Spleen (tissue), 11 donors: ENCODE measurements around the gene ATP10B. TPM values are rescaled to one million over a fixed set of nuclear protein-coding genes. Genes with fewer than 3 reads are reported as not detected.

Source experiments
- DNase-seq: peaks from one replicate; pipeline ENCODE4 v3.0.0-alpha.2; 2020
- H3K27ac ChIP-seq, 8 donors: fragments of 200-600 bp; sonication (generic) in 7 of 8; 1 replicate in 4 of 8; 2 replicates in 4 of 8; pipeline versions ENCODE4 v1.5.0 to v1.8.0; 2016 to 2021; ENCODE audit warnings: inconsistent platforms in 4 of 8, mild to moderate bottlenecking in 4 of 8, moderate library complexity in 1 of 8
- H3K27me3 ChIP-seq, 7 donors: fragments of 200-600 bp; sonication (generic) in 6 of 7; replicated peaks in 1 of 7; 1 replicate in 4 of 7; 2 replicates in 3 of 7; pipeline versions ENCODE4 v1.5.0 to v1.8.0; 2016 to 2021; ENCODE audit warnings: inconsistent platforms in 3 of 7, mild to moderate bottlenecking in 1 of 7
- H3K36me3 ChIP-seq, 6 donors: fragments of 200-600 bp; sonication (generic) in 5 of 6; 1 replicate in 4 of 6; 2 replicates in 2 of 6; pipeline versions ENCODE4 v1.5.0 to v1.8.0; 2016 to 2021; ENCODE audit warnings: inconsistent platforms in 2 of 6
- H3K4me1 ChIP-seq, 6 donors: fragments of 200-600 bp; sonication (generic) in 5 of 6; 1 replicate in 3 of 6; 2 replicates in 3 of 6; pipeline versions ENCODE4 v1.5.0 to v1.8.0; 2016 to 2021; ENCODE audit warnings: inconsistent platforms in 3 of 6
- H3K4me3 ChIP-seq, 8 donors: fragments of 200-600 bp; sonication (generic) in 7 of 8; 1 replicate in 4 of 8; 2 replicates in 4 of 8; pipeline versions ENCODE4 v1.5.0 to v1.8.0; 2016 to 2021; ENCODE audit warnings: inconsistent platforms in 4 of 8, mild to moderate bottlenecking in 4 of 8, moderate library complexity in 2 of 8
- H3K9me3 ChIP-seq, 8 donors: fragments of 200-600 bp; sonication (generic) in 7 of 8; 1 replicate in 4 of 8; 2 replicates in 4 of 8; pipeline versions ENCODE4 v1.5.0 to v1.8.0; 2016 to 2021; ENCODE audit warnings: inconsistent platforms in 4 of 8
- POLR2A ChIP-seq, 3 donors: fragments of 450-650 bp; IDR thresholded peaks; one replicate each; pipeline ENCODE4 v1.5.1; 2017; ENCODE audit warnings: antibody characterized with exemption in 3 of 3, mild to moderate bottlenecking in 1 of 3
- POLR2AphosphoS5 ChIP-seq, 3 donors: sonication (generic); formaldehyde crosslinking; IDR thresholded peaks; one replicate each; pipeline ENCODE4 v1.5.1; 2017; ENCODE audit warnings: antibody characterized with exemption in 3 of 3
- WGBS, 5 donors: extraction: QIAGEN DNeasy Blood & Tissue Kit in 3 of 5; methylation state at CpG; one replicate each; pipeline versions ENCODE4 v1.1.5 to v1.1.7; 2013 to 2018; 5-methylcytosine and 5-hydroxymethylcytosine counted together
- intact Hi-C: fragments of 100-400 bp; cut with DNase I; formaldehyde crosslinking; loops from one replicate; pipeline ENCODE4 v1.15.0; 2023; ENCODE audit warnings: low total_unique reads
- polyA plus RNA-seq, 3 donors: library from polyadenylated mRNA; stranded (reverse); fragments of 200-250 nt; gene quantifications; one replicate each; pipeline ENCODE4 v1.2.1, GENCODE V29; 2013
- total RNA-seq, 7 donors: library from RNA; depleted of rRNA in 3 of 7; stranded (reverse); fragments of >200 nt in 3 of 7; fragmentation: NEBNext Ultra II Directional in 4 of 7; extraction: Animal tissue kit (Norgen Biotek cat#: 25700) in 4 of 7; gene quantifications; one replicate each; pipeline versions ENCODE4 v1.1.0 to v1.2.1, GENCODE V29; 2016 to 2021
- TF ChIP-seq, protein P1 (sequence below), 11 experiments: fragments of 200-600 bp in 7 of 11; fragments of 450-650 bp in 4 of 11; sonication (generic) in 4 of 11; IDR thresholded peaks in 8 of 11; conservative IDR thresholded peaks in 3 of 11; 1 replicate in 7 of 11; 2 replicates in 4 of 11; pipeline versions ENCODE4 v1.4.0 to v1.8.0; 2016 to 2021; ENCODE audit warnings: antibody characterized with exemption in 11 of 11, inconsistent platforms in 4 of 11, mild to moderate bottlenecking in 1 of 11
- donor health status: healthy with polysubstance abuse.
- donor health status: DM: no; HTN: no; CAD: no; lungs with moderate emphysema.
- donor health status: DM: no; HTN: no; CAD: no.
- donor health status: Bipolar disorder and iron deficiency.
- donor health status: healthy.
- donor health status: DM: no; HTN: no; CAD: no.
- donor health status: DM: yes; HTN: yes; CAD: no.

The ATP10B gene
- total and polyA plus RNA-seq, 10 donors = 0.06 TPM; not detected in 9

GRCh38 chr5:160773646-160774410 is 78.2 kb downstream of the ATP10B start:
- no peaks in the 10 kb centered on the region for H3K9me3 ChIP-seq
- intact Hi-C loops = no loop called here
- no peak overlapping the region for H3K27ac ChIP-seq
- DNase-seq = no peak
- no peaks in the 10 kb centered on the region for H3K4me1 ChIP-seq
- no peak for TF ChIP-seq POLR2AphosphoS5 (IDR thresholded peaks at IDR 0.05)
- TF ChIP-seq, protein P1, sequence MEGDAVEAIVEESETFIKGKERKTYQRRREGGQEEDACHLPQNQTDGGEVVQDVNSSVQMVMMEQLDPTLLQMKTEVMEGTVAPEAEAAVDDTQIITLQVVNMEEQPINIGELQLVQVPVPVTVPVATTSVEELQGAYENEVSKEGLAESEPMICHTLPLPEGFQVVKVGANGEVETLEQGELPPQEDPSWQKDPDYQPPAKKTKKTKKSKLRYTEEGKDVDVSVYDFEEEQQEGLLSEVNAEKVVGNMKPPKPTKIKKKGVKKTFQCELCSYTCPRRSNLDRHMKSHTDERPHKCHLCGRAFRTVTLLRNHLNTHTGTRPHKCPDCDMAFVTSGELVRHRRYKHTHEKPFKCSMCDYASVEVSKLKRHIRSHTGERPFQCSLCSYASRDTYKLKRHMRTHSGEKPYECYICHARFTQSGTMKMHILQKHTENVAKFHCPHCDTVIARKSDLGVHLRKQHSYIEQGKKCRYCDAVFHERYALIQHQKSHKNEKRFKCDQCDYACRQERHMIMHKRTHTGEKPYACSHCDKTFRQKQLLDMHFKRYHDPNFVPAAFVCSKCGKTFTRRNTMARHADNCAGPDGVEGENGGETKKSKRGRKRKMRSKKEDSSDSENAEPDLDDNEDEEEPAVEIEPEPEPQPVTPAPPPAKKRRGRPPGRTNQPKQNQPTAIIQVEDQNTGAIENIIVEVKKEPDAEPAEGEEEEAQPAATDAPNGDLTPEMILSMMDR (IDR thresholded peaks at IDR 0.05 in 8 of 11, conservative IDR thresholded peaks at IDR 0.05 in 3 of 11) = no peak
- no peak for TF ChIP-seq POLR2A (IDR thresholded peaks at IDR 0.05)
- WGBS, 5 donors = 67 to 87% (median 83%) methylated on average over 9 to 10 of the region's 10 CpGs
- H3K4me3 ChIP-seq = no peak overlapping the region
- no peaks in the 10 kb centered on the region for H3K27me3 ChIP-seq
- no peaks in the 10 kb centered on the region for H3K36me3 ChIP-seq

DNA sequence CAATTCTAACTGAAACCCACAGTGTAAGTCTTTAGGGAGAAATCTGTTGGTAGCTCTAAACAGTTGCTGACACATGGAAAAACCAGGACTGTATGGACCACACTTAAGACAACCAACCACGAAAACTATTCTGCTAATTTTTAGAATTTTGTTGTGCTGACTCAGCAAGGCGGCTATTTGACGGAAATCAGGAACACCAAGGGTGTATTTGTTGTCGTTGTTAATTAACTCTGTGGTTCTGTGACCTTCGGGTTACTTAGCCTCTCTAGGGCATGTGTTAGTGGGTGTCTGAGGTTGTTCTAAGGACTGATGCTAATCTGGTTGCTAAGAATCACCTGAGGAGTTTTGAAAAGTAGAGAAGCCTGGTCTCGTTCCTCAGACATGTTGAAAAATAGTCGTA is 79.2 kb downstream of the ATP10B start:
- WGBS, 5 donors = 66 to 81% (median 72%) methylated on average over 7 of the region's 7 CpGs
- H3K4me1 ChIP-seq = no peaks in the 10 kb centered on the region
- no peak overlapping the region for H3K27ac ChIP-seq
- H3K27me3 ChIP-seq = no peaks in the 10 kb centered on the region
- intact Hi-C loops = no loop called here
- no peak for DNase-seq
- H3K36me3 ChIP-seq = no peaks in the 10 kb centered on the region
- TF ChIP-seq POLR2A (IDR thresholded peaks at IDR 0.05) (no peak), POLR2AphosphoS5 (IDR thresholded peaks at IDR 0.05) (no peak)
- TF ChIP-seq, protein P1 (IDR thresholded peaks at IDR 0.05 in 8 of 11, conservative IDR thresholded peaks at IDR 0.05 in 3 of 11) = no peak
- H3K4me3 ChIP-seq = no peak overlapping the region
- H3K9me3 ChIP-seq = no peaks in the 10 kb centered on the region

DNA sequence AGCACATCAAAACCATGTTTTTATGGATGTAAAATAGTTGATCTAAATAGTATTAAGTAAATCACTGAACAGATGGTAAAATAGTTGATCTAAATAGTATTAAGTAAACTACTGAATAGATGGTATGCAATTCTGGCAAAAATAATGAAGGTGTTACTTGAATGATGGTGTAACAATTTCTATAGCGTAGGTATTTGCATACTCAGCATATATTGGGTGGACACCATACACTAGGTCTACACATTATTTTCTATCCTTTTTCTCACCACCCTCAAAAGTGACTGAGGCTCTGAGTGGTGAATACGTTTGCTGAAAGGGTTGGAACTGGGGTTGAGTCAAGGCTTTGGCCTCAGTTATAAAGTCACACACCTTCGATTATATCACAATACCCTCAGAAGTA is 81.3 kb downstream of the ATP10B start:
- H3K36me3 ChIP-seq = no peaks in the 10 kb centered on the region
- DNase-seq = no peak
- no peaks in the 10 kb centered on the region for H3K4me1 ChIP-seq
- H3K27ac ChIP-seq = no peak overlapping the region
- H3K27me3 ChIP-seq = no peaks in the 10 kb centered on the region
- no peaks in the 10 kb centered on the region for H3K9me3 ChIP-seq
- WGBS, 5 donors = 75 to 89% (median 81%) methylated on average over 3 of the region's 3 CpGs
- intact Hi-C loops = no loop called here
- H3K4me3 ChIP-seq = no peak overlapping the region
- TF ChIP-seq POLR2A (IDR thresholded peaks at IDR 0.05) (no peak), POLR2AphosphoS5 (IDR thresholded peaks at IDR 0.05) (no peak)
- TF ChIP-seq, protein P1 (IDR thresholded peaks at IDR 0.05 in 8 of 11, conservative IDR thresholded peaks at IDR 0.05 in 3 of 11) = no peak

GRCh38 chr5:160769301-160769700 is 82.7 kb downstream of the ATP10B start:
- no peaks in the 10 kb centered on the region for H3K9me3 ChIP-seq
- TF ChIP-seq, protein P1 (IDR thresholded peaks at IDR 0.05 in 8 of 11, conservative IDR thresholded peaks at IDR 0.05 in 3 of 11) = no peak
- TF ChIP-seq POLR2A (IDR thresholded peaks at IDR 0.05) (no peak), POLR2AphosphoS5 (IDR thresholded peaks at IDR 0.05) (no peak)
- intact Hi-C loops = no loop called here
- H3K4me3 ChIP-seq = no peak overlapping the region
- H3K27ac ChIP-seq = no peak overlapping the region
- no peaks in the 10 kb centered on the region for H3K36me3 ChIP-seq
- 84 to 99% (median 96%) methylated on average over 4 of the region's 4 CpGs for WGBS, 5 donors
- H3K4me1 ChIP-seq = no peaks in the 10 kb centered on the region
- H3K27me3 ChIP-seq = no peaks in the 10 kb centered on the region
- no peak for DNase-seq
